HG03521 (cell line): ENCODE results near the gene PPIH.
"Not testable (repeated sequence)": the region's sequence is repeated elsewhere in the genome, so short reads cannot be mapped to it uniquely, and the experiment has no call there.

Experiments
- ATAC-seq: cut with Tn5 transposase; IDR thresholded peaks from one replicate; pipeline ENCODE4 v1.9.1; 2021; ENCODE audit warnings: mild to moderate bottlenecking, moderate library complexity; ENCODE audit not compliant: unreplicated experiment

Gene PPIH

GRCh38 chr1:42681741-42682483, 23.7 kb downstream of the PPIH start, which contains the start of gene YBX1:
Gene YBX1 (plus strand): TSS chr1:42682418. CDS start chr1:42682566, 148 bp downstream.
- peak; percentile 87 for ATAC-seq

GRCh38 chr1:42682484-42682738, 24.2 kb downstream of the PPIH start:
- ATAC-seq: not testable (repeated sequence)

GRCh38 chr1:42682739-42683531, 24.7 kb downstream of the PPIH start:
- peak; percentile 41 for ATAC-seq

GRCh38 chr1:42684139-42684538, 25.9 kb downstream of the PPIH start:
- no peak for ATAC-seq

GRCh38 chr1:42686418-42686817, 28.2 kb downstream of the PPIH start:
- ATAC-seq: no peak

- ATAC-seq: no peak
These were observed 31.7 kb downstream of the PPIH start for GRCh38 chr1:42689912-42690311.

GRCh38 chr1:42690477-42691156, 32.4 kb downstream of the PPIH start:
- no peak for ATAC-seq

GRCh38 chr1:42691157-42691498, 32.9 kb downstream of the PPIH start:
- ATAC-seq: no peak

- no peak for ATAC-seq
These were observed 34.2 kb downstream of the PPIH start for GRCh38 chr1:42692461-42692860.

GRCh38 chr1:42692911-42693310, 34.7 kb downstream of the PPIH start:
- no peak for ATAC-seq

- no peak for ATAC-seq
These were observed 40.0 kb downstream of the PPIH start for GRCh38 chr1:42698081-42698813.

- ATAC-seq: no peak
These were observed 41.8 kb downstream of the PPIH start for GRCh38 chr1:42700006-42700405.

GRCh38 chr1:42703888-42704464, 45.8 kb downstream of the PPIH start:
- ATAC-seq: no peak

GRCh38 chr1:42712808-42713207, 54.6 kb downstream of the PPIH start:
- not testable (repeated sequence) for ATAC-seq

GRCh38 chr1:42713293-42713692, 55.1 kb downstream of the PPIH start:
- no peak for ATAC-seq

- ATAC-seq: not testable (repeated sequence)
These were observed 56.2 kb downstream of the PPIH start for GRCh38 chr1:42714441-42714840.

- ATAC-seq: no peak
These were observed 62.6 kb downstream of the PPIH start for GRCh38 chr1:42720868-42721267.

- ATAC-seq: no peak
These were observed 63.7 kb downstream of the PPIH start for GRCh38 chr1:42721926-42722325.

- not testable (repeated sequence) for ATAC-seq
These were observed 64.2 kb downstream of the PPIH start for GRCh38 chr1:42722403-42722802.

GRCh38 chr1:42723511-42723910, 65.3 kb downstream of the PPIH start:
- no peak for ATAC-seq

GRCh38 chr1:42725820-42726219, 67.6 kb downstream of the PPIH start:
- ATAC-seq: not testable (repeated sequence)
